Progenitor cell of endocrine pancreas (in vitro differentiated cells): ENCODE results near the gene CEP112. TPM values are rescaled to one million over a fixed set of nuclear protein-coding genes. Genes with fewer than 3 reads are reported as not detected.

Source experiments
- DNase-seq: peaks from one replicate; pipeline ENCODE4 v3.0.0; 2021; ENCODE audit warnings: low spot score; ENCODE audit not compliant: unreplicated experiment
- H3K27ac Mint-ChIP-seq: 2 replicates; pipeline ENCODE4 v1.8.0; 2021; ENCODE audit warnings: mild to moderate bottlenecking, moderate library complexity, mixed read lengths
- H3K27me3 Mint-ChIP-seq: 2 replicates; pipeline ENCODE4 v1.8.0; 2021; ENCODE audit warnings: mixed read lengths
- H3K36me3 Mint-ChIP-seq: 2 replicates; pipeline ENCODE4 v1.8.0; 2022; ENCODE audit warnings: mixed read lengths; ENCODE audit not compliant: insufficient read depth
- H3K4me1 Mint-ChIP-seq: 2 replicates; pipeline ENCODE4 v1.8.0; 2021; ENCODE audit warnings: low read depth, mixed read lengths
- H3K4me3 Mint-ChIP-seq: 2 replicates; pipeline ENCODE4 v1.8.0; 2021; ENCODE audit warnings: low read depth, mild to moderate bottlenecking, moderate library complexity, mixed read lengths
- H3K9me3 Mint-ChIP-seq: 2 replicates; pipeline ENCODE4 v1.8.0; 2021; ENCODE audit warnings: low read depth, mixed read lengths
- total RNA-seq: library from RNA; stranded (reverse); gene quantifications from 2 replicates; pipeline ENCODE4 v1.2.1, GENCODE V29; 2021
- TF ChIP-seq, protein P1 (sequence below): fragments of 200-600 bp; sonication (generic); IDR thresholded peaks from one replicate; pipeline ENCODE4 v1.5.0; 2021; ENCODE audit warnings: antibody characterized with exemption, mild to moderate bottlenecking; ENCODE audit not compliant: unreplicated experiment

The CEP112 gene
- total RNA-seq, 1 donor from 2014 or later: 24.3 TPM

DNA sequence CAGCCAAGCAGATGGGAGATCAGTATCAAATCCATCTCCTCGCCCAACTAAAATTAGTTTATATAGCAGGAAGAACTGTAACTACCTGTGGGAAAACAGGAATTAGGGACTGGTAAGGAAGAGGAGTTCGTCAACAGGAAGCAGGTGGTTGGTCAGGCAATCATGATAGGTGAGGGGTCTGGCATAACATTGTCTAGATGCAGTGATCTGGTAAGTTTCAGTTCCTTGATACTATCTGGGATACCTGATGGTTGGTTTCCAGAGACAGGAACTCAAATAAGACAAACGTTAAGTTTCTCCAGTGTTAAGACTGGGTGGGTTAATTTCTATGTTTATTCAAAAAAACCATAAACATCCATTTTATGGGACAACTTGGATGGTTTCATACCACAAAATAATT lies 53.8 kb downstream of the CEP112 start:
- Mint-ChIP-seq H3K9me3 (peaks cover 8% of the 10 kb centered on the region), H3K27me3 (no peaks in the 10 kb centered on the region), H3K27ac (no peak overlapping the region), H3K36me3 (peaks cover 12% of the 10 kb centered on the region), H3K4me1 (no peaks in the 10 kb centered on the region), H3K4me3 (no peak overlapping the region)
- DNase-seq: no peak
- TF ChIP-seq, protein P1, sequence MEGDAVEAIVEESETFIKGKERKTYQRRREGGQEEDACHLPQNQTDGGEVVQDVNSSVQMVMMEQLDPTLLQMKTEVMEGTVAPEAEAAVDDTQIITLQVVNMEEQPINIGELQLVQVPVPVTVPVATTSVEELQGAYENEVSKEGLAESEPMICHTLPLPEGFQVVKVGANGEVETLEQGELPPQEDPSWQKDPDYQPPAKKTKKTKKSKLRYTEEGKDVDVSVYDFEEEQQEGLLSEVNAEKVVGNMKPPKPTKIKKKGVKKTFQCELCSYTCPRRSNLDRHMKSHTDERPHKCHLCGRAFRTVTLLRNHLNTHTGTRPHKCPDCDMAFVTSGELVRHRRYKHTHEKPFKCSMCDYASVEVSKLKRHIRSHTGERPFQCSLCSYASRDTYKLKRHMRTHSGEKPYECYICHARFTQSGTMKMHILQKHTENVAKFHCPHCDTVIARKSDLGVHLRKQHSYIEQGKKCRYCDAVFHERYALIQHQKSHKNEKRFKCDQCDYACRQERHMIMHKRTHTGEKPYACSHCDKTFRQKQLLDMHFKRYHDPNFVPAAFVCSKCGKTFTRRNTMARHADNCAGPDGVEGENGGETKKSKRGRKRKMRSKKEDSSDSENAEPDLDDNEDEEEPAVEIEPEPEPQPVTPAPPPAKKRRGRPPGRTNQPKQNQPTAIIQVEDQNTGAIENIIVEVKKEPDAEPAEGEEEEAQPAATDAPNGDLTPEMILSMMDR: no peak

DNA sequence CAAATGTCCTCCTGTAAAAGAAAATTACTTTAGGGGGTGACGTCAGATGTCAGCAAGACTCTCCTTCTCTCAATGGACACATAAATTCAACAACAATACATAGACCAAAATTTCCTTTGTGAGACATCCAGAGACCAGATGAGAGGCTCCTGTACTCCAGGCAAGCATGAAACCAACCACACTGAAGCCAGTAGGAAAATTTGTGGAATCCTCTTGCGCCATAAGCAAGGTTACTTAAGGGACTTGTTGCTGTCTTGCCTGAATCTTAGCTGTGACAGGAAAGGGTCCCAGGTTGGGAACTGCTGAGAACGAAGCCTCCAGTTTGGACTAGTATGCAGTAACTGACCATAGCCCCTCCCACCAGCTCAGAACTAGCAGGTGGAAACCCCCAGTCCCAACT lies 56.0 kb downstream of the CEP112 start:
- TF ChIP-seq, protein P1: no peak
- peaks cover 8% of the 10 kb centered on the region for H3K9me3 Mint-ChIP-seq
- no peak overlapping the region for H3K27ac Mint-ChIP-seq
- no peak for DNase-seq
- H3K4me1 Mint-ChIP-seq: no peaks in the 10 kb centered on the region
- peaks cover 14% of the 10 kb centered on the region for H3K36me3 Mint-ChIP-seq
- no peak overlapping the region for H3K4me3 Mint-ChIP-seq
- H3K27me3 Mint-ChIP-seq: no peaks in the 10 kb centered on the region

DNA sequence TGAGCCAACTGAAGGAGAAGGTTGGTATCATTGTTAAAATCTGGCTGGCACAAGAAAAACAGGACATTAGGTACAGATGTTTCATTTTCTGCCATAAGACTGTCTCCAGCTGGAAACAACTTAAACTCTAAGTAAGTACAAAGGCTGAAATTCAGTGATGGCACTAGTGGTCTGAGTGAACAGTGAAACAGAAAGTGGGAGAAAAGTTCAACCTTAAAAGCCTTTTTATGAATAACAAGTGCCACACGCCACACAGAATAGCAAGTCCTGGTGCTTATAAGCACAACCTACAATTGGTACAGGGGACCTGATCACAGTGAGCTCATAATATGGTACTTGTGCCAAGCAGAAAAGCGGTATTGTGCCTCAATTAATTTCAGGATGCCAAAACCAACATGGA lies 56.7 kb downstream of the CEP112 start:
- H3K4me3 Mint-ChIP-seq: no peak overlapping the region
- H3K9me3 Mint-ChIP-seq: peaks cover 8% of the 10 kb centered on the region
- peaks cover 14% of the 10 kb centered on the region for H3K36me3 Mint-ChIP-seq

DNA sequence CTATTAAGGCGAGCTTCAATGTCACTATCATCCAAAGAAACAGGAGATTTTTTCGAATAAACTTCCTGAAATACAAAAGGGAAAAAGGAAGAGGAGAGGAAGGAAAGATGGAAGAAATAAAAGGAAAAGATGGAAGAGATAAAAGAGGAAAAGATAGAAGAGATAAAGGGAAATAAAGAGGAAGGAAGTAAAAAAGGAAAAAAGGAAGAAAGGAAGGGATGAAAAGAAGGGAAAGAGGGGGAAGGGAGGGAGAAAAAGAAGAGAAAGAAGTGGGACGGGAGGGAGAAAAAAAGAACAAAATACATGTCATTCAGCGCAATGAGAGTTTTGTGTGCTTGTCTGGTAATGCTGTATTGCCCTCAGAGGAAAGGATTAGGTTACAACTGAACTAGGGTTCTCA lies 62.2 kb downstream of the CEP112 start:
- no peak overlapping the region for H3K27ac Mint-ChIP-seq
- TF ChIP-seq, protein P1: no peak

More for the DNA sequence above, 56.7 kb downstream of the CEP112 start:
- no peak for DNase-seq
- Mint-ChIP-seq H3K27ac (no peak overlapping the region), H3K27me3 (no peaks in the 10 kb centered on the region), H3K4me1 (no peaks in the 10 kb centered on the region)
- TF ChIP-seq, protein P1: no peak

DNA sequence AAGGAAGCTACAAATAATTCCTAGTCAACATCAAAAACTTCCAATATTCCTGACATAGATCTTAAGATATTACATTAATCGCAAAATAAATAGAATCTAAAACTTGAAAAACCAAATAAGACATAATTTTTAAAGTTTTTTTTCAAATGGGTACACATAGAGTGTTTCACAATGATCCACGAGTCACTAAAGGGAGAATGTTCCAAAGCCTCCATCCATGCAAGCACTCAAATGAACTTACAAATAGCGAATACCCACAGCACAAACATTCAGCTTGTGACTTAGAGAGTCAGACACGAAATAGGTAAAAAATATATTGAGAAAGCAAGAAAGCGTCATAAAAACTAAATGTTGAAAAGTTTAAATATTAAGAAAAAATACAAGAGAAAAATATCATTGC lies 65.7 kb downstream of the CEP112 start:
- DNase-seq: no peak
- no peaks in the 10 kb centered on the region for H3K4me1 Mint-ChIP-seq
- H3K27ac Mint-ChIP-seq: no peak overlapping the region
- H3K4me3 Mint-ChIP-seq: no peak overlapping the region
- TF ChIP-seq, protein P1: no peak
- H3K27me3 Mint-ChIP-seq: no peaks in the 10 kb centered on the region
- peaks cover 3% of the 10 kb centered on the region for H3K9me3 Mint-ChIP-seq
- peaks cover 15% of the 10 kb centered on the region for H3K36me3 Mint-ChIP-seq

More for the DNA sequence above, 62.2 kb downstream of the CEP112 start:
- H3K4me3 Mint-ChIP-seq: no peak overlapping the region
- no peak for DNase-seq
- H3K9me3 Mint-ChIP-seq: no peaks in the 10 kb centered on the region
- peaks cover 3% of the 10 kb centered on the region for H3K36me3 Mint-ChIP-seq
- no peaks in the 10 kb centered on the region for H3K27me3 Mint-ChIP-seq
- no peaks in the 10 kb centered on the region for H3K4me1 Mint-ChIP-seq
